Stimulated activated naive CD8-positive, alpha-beta T cell treated with anti-CD3 and anti-CD28 coated beads, Interleukin-15, Interleukin-2, amounts not matched to agents 100 U/mL and 50 U/mL, for 24 hours (primary cell): Measurements from ENCODE around the gene NRG3.

ENCODE experiments used
- ATAC-seq: fragments of 150-1000 bp; cut with Tn5 transposase; one replicate; pipeline ENCODE4 v1.10.0; 2021
- DNase-seq: peaks from one replicate; pipeline ENCODE4 v3.0.0; 2021

NRG3 gene

DNA sequence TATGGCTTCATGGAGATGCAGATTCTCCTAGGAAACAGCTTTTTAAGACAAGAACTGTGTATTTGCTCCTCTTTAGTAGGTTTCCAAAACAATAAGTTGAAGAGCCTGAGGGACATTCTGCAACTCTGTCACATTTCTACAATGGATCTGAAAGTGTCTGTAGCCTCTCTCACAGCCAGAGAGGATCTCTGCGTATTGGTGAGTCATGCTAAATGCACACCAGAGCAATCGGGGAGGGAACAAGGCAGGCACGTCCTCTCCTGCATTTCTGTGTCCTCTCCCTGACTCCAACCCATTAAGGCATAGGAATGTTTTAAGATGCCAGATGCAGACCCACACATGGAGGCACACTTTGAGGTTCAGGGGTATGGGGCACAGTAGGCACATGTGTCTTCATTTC, 1137.9 kb downstream of the NRG3 start:
- no peak for DNase-seq
- ATAC-seq = no peak

- no peak for ATAC-seq
- no peak for DNase-seq
Observed at GRCh38 chr10:83017076-83017867, 1142.3 kb downstream of the NRG3 start.

- ATAC-seq = no peak
- no peak for DNase-seq
Observed at GRCh38 chr10:83023662-83024061, 1148.7 kb downstream of the NRG3 start.
